HepG2 (cell line): ENCODE measurements around the gene IRF6. TPM values are rescaled to one million over a fixed set of nuclear protein-coding genes. Genes with fewer than 3 reads are reported as not detected.

Experiments
- ATAC-seq: fragments of 200-7000 bp; cut with Tn5 transposase; 3 replicates; pipeline ENCODE4 v1.9.1; 2020; ENCODE audit warnings: mild to moderate bottlenecking, moderate library complexity
- BruUV-seq: library from RNA; stranded (reverse); fragments of 400-500 nt; replicated peaks from 2 replicates; lab custom pipeline; 2021; lab: Mats Ljungman, UMichigan
- CTCF ChIA-PET: fragments of 300-600 bp; formaldehyde crosslinking; extraction: SDS; loops from one replicate; lab custom pipeline; 2021; ENCODE audit warnings: low total read pairs, inconsistent platforms, low intra/inter-chr PET ratio; lab: Yijun Ruan, JAX
- POLR2A ChIA-PET: fragments of 350-600 bp; sonication (Branson Sonifier 250); formaldehyde crosslinking; loops from one replicate; lab custom pipeline; 2020; ENCODE audit warnings: antibody characterized with exemption, inconsistent platforms; lab: Yijun Ruan, JAX
- DNase-seq: peaks from one replicate; pipeline ENCODE4 v3.0.0-alpha.2; 2015; ENCODE audit warnings: low spot score
- FAIRE-seq: peaks from 3 replicates; lab custom pipeline; 2011; peaks lifted over from hg19 to GRCh38; lab: Jason Lieb, UNC
- H2AFZ ChIP-seq: one replicate; pipeline ENCODE4 v1.6.1; 2011; ENCODE audit warnings: low read length, inconsistent platforms
- H3K27ac ChIP-seq: fragments of 300-600 bp; 3 replicates; pipeline ENCODE4 v1.8.0; 2011; ENCODE audit warnings: mixed run types, mild to moderate bottlenecking, mixed read lengths, low read length, inconsistent platforms; ENCODE audit not compliant: insufficient read depth; ENCODE audit errors: extremely low read length
- H3K27me3 ChIP-seq, 2 experiments: fragments of 200-600 bp in 1 of 2; 2 replicates in 1 of 2; 3 replicates in 1 of 2; pipeline versions ENCODE4 v1.6.0 to v1.8.0; 2011; ENCODE audit warnings: low read length in 2 of 2, mild to moderate bottlenecking in 2 of 2, moderate library complexity in 2 of 2, inconsistent platforms in 1 of 2; ENCODE audit not compliant: insufficient read depth in 2 of 2, control insufficient read depth in 1 of 2
- H3K36me3 ChIP-seq, 2 experiments: fragments of 200-600 bp in 1 of 2; replicated peaks in 1 of 2; 2 replicates in 1 of 2; 3 replicates in 1 of 2; pipeline versions ENCODE4 v1.5.1 to v1.8.0; 2011; ENCODE audit warnings: low read length in 2 of 2, inconsistent platforms in 1 of 2; ENCODE audit not compliant: insufficient read depth in 2 of 2, control insufficient read depth in 1 of 2
- H3K4me1 ChIP-seq: 2 replicates; pipeline ENCODE4 v1.5.1; 2012; ENCODE audit warnings: low read length, inconsistent platforms; ENCODE audit not compliant: insufficient read depth
- H3K4me2 ChIP-seq: 2 replicates; pipeline ENCODE4 v1.6.0; 2011; ENCODE audit warnings: low read depth, low read length, inconsistent platforms
- H3K4me3 ChIP-seq, 3 experiments: fragments of 200-600 bp in 1 of 3; sonication (generic), shearing (Covaris generic) in 1 of 3; replicated peaks in 1 of 3; 2 replicates each; pipeline ENCODE4 v1.5.1; 2011 to 2016; ENCODE audit warnings: low read length in 3 of 3, inconsistent platforms in 2 of 3, low read depth in 2 of 3, mild to moderate bottlenecking in 2 of 3, control low read depth in 1 of 3, mixed read lengths in 1 of 3; ENCODE audit not compliant: insufficient read depth in 1 of 3
- H3K79me2 ChIP-seq: one replicate; pipeline ENCODE4 v1.6.1; 2011; ENCODE audit warnings: low read length, inconsistent platforms; ENCODE audit not compliant: insufficient read depth
- H3K9ac ChIP-seq: 2 replicates; pipeline ENCODE4 v1.6.0; 2011; ENCODE audit warnings: mild to moderate bottlenecking, low read depth, low read length, inconsistent platforms; ENCODE audit not compliant: insufficient read depth
- H3K9me3 ChIP-seq: 2 replicates; pipeline ENCODE4 v1.5.1; 2012; ENCODE audit warnings: mild to moderate bottlenecking, low read length
- H4K20me1 ChIP-seq: 2 replicates; pipeline ENCODE4 v1.6.0; 2011; ENCODE audit warnings: inconsistent platforms, mild to moderate bottlenecking, low read length, moderate library complexity; ENCODE audit not compliant: insufficient read depth
- CREM ChIP-seq, 2 experiments: sonication (generic) in 1 of 2; formaldehyde crosslinking in 1 of 2; IDR thresholded peaks; 2 replicates each; pipeline versions ENCODE4 v1.4.0 to v1.6.1; 2016 to 2020; ENCODE audit warnings: antibody characterized with exemption in 1 of 2, mild to moderate bottlenecking in 1 of 2, missing genetic modification reagents in 1 of 2
- FOXP4 ChIP-seq: sonication (generic); formaldehyde crosslinking; IDR thresholded peaks from 2 replicates; pipeline ENCODE4 v1.4.0; 2020; ENCODE audit warnings: missing genetic modification reagents
- KDM3A ChIP-seq: IDR thresholded peaks from 2 replicates; pipeline ENCODE4 v1.6.1; 2018; ENCODE audit warnings: low read depth, missing compliant biosample characterization
- KLF6 ChIP-seq: IDR thresholded peaks from 2 replicates; pipeline ENCODE4 v1.8.0; 2016; ENCODE audit warnings: missing biosample characterization, missing genetic modification reagents
- POGK ChIP-seq: sonication (generic); formaldehyde crosslinking; conservative IDR thresholded peaks from 2 replicates; pipeline ENCODE4 v1.8.0; 2022; ENCODE audit warnings: mild to moderate bottlenecking, moderate library complexity, missing genetic modification reagents
- TRIM22 ChIP-seq: fragments of 450-650 bp; IDR thresholded peaks from 2 replicates; pipeline ENCODE4 v1.6.1; 2017
- ZBTB33 ChIP-seq: sonication (generic); formaldehyde crosslinking; IDR thresholded peaks from 2 replicates; pipeline ENCODE4 v1.4.0; 2020; ENCODE audit warnings: missing genetic modification reagents
- ZNF234 ChIP-seq: sonication (generic); formaldehyde crosslinking; conservative IDR thresholded peaks from 2 replicates; pipeline ENCODE4 v1.5.1; 2020; ENCODE audit warnings: mild to moderate bottlenecking, missing genetic modification reagents
- ZNF326 ChIP-seq: sonication (generic); formaldehyde crosslinking; IDR thresholded peaks from 2 replicates; pipeline ENCODE4 v1.4.0; 2020; ENCODE audit warnings: missing genetic modification reagents, borderline replicate concordance
- ZNF547 ChIP-seq: sonication (generic); formaldehyde crosslinking; IDR thresholded peaks from 2 replicates; pipeline ENCODE4 v1.5.1; 2020; ENCODE audit warnings: mild to moderate bottlenecking, missing genetic modification reagents
- ZNF749 ChIP-seq: sonication (generic); formaldehyde crosslinking; IDR thresholded peaks from 2 replicates; pipeline ENCODE4 v1.8.0; 2022; ENCODE audit warnings: mild to moderate bottlenecking, missing genetic modification reagents, moderate library complexity, borderline replicate concordance
- whole genome bisulfite sequencing: methylation state at CpG from one replicate; pipeline ENCODE4 v1.1.6; 2017; ENCODE audit warnings: low lambda C conversion rate; 5-methylcytosine and 5-hydroxymethylcytosine counted together
- in situ Hi-C: cut with HindIII; loops from 2 replicates; pipeline ENCODE4 v1.10.0; 2017; ENCODE audit warnings: low pct_unique_long_range_greater_than_20kb; ENCODE audit not compliant: extremely low pct_ligation_motif_present
- intact Hi-C: fragments of 100-400 bp; cut with micrococcal nuclease; formaldehyde crosslinking; loops from one replicate; pipeline ENCODE4 v1.10.0; 2022; ENCODE audit not compliant: unreplicated experiment
- polyA plus RNA-seq, 8 experiments: library from polyadenylated mRNA; depleted of rRNA in 3 of 8; stranded (reverse) in 7 of 8; unstranded in 1 of 8; fragments of >200 nt; fragmentation: Illumina TruSeq in 4 of 8; extraction: Trizol in 4 of 8; gene quantifications; 2 replicates each; pipeline versions ENCODE4 v1.2.1 to v1.2.3, GENCODE V29; 2011 to 2016; ENCODE audit warnings: low read depth in 4 of 8, missing spikeins in 1 of 8, mixed read lengths in 1 of 8; ENCODE audit not compliant: insufficient read depth in 1 of 8
- total RNA-seq, 5 experiments: library from RNA; depleted of rRNA; stranded (reverse); fragments of >200 nt; fragmentation: Illumina TruSeq; extraction: Trizol; gene quantifications; 2 replicates each; pipeline ENCODE4 v1.2.3, GENCODE V29; 2016; ENCODE audit warnings: low read depth in 1 of 5

IRF6 gene
- total and polyA plus RNA-seq, 2 of the 13 experiments (the other 11 are each of a cell fraction or from before 2014, with no cell fraction given): 0.02 TPM; not detected in 1

GRCh38 chr1:209755256-209755655 is 50.7 kb downstream of the IRF6 start (continued):
- TF ChIP-seq ZBTB33 (CRISPR knock-in tag) (no peak), KDM3A (no peak), POGK (CRISPR knock-in tag) (no peak), FOXP4 (no peak)
- TF ChIP-seq, all 625 proteins: peak for 0

GRCh38 chr1:209752890-209753289 is 53.1 kb downstream of the IRF6 start:
- FAIRE-seq: no peak
- Histone ChIP-seq H3K4me2 (no peak overlapping the region), H3K79me2 (no peaks in the 10 kb centered on the region), H2AFZ (no peak overlapping the region), H3K4me1 (peaks cover 5% of the 10 kb centered on the region), H3K27ac (no peak overlapping the region), H3K9me3 (no peaks in the 10 kb centered on the region), H4K20me1 (no peaks in the 10 kb centered on the region), H3K9ac (no peak overlapping the region), H3K36me3 (no peaks in the 10 kb centered on the region), H3K27me3 (no peaks in the 10 kb centered on the region; a peak in 1 of 5 replicates), H3K4me3 (no peak overlapping the region)
- CTCF ChIA-PET: no interaction called here
- DNase-seq: no peak
- intact Hi-C loops (no loop called here), in situ Hi-C loops (no loop called here)
- ATAC-seq: no peak
- 15% methylated on average over 3 of the region's 3 CpGs for WGBS
- POLR2A ChIA-PET: no interaction called here
- BruUV-seq: no TSS peak
- TF ChIP-seq TRIM22 (no peak), ZNF326 (CRISPR knock-in tag) (no peak), KLF6 (CRISPR knock-in tag) (no peak), ZNF547 (no peak), ZNF749 (CRISPR knock-in tag) (no peak), CREM (IDR thresholded peaks at IDR 0.05) (no peak), CREM (CRISPR knock-in tag; IDR thresholded peaks at IDR 0.05) (no peak), ZNF234 (CRISPR knock-in tag) (no peak)
